ENCODE measurements around the gene LCE2D.

GRCh38 chr1:152646656-152647055 is 16.5 kb upstream of the LCE2D start:
- TF ChIP-seq USF2 (IDR thresholded peaks at IDR 0.05; ENCODE audit: low read depth, low read length) (no peak), CTCF (conservative IDR thresholded peaks at IDR 0.05; ENCODE audit: low read depth, low read length) (no peak), RCOR1 (IDR thresholded peaks at IDR 0.05; ENCODE audit: insufficient replicate concordance, low read length) (no peak), POLR2A (IDR thresholded peaks at IDR 0.05; ENCODE audit: low read depth, low read length) (no peak), SMC3 (IDR thresholded peaks at IDR 0.05; ENCODE audit: low read depth, low read length) (no peak), MAFK (IDR thresholded peaks at IDR 0.05; ENCODE audit: low read depth, low read length) (no peak)
